Endothelial cell of umbilical vein (primary cell): Measurements from ENCODE around the gene KCNMA1. TPM values are rescaled to one million over a fixed set of nuclear protein-coding genes. Genes with fewer than 3 reads are reported as not detected.
A peak's percentile ranks its signal among the peaks of the same experiment; 100 is the strongest.

ENCODE experiments used
- BruUV-seq: library from RNA; stranded (reverse); fragments of 400-500 nt; replicated peaks from 2 replicates; lab custom pipeline; 2021; lab: Mats Ljungman, UMichigan
- CTCF ChIA-PET: fragments of 300-600, 350-600 bp; sonication (Branson Sonifier 250); formaldehyde crosslinking; loops from one replicate; lab custom pipeline; 2021; ENCODE audit warnings: antibody characterized with exemption, inconsistent platforms; lab: Charles Lee
- POLR2A ChIA-PET: fragments of 300-600, 350-600 bp; sonication (Branson Sonifier 250); formaldehyde crosslinking; loops from one replicate; lab custom pipeline; 2021; ENCODE audit warnings: antibody characterized with exemption, inconsistent platforms; lab: Charles Lee
- DNase-seq: peaks from one replicate; pipeline ENCODE4 v3.0.0-alpha.2; 2011; ENCODE audit warnings: low read depth, low spot score
- FAIRE-seq: peaks from 2 replicates; lab custom pipeline; 2011; peaks lifted over from hg19 to GRCh38; lab: Jason Lieb, UNC
- H2AFZ ChIP-seq: 2 replicates; pipeline ENCODE4 v1.6.0; 2012; ENCODE audit warnings: low read depth, low read length, control low read depth, inconsistent platforms
- H3K27ac ChIP-seq: 2 replicates; pipeline ENCODE4 v1.5.1; 2011; ENCODE audit warnings: low read depth, mild to moderate bottlenecking, control low read depth, low read length, moderate library complexity; ENCODE audit not compliant: insufficient read depth
- H3K27me3 ChIP-seq, 2 experiments: 2 replicates each; pipeline versions ENCODE4 v1.6.0 to v1.6.1; 2011; ENCODE audit warnings: low read length in 2 of 2, mixed read lengths in 1 of 2; ENCODE audit not compliant: control insufficient read depth in 2 of 2, insufficient read depth in 2 of 2
- H3K36me3 ChIP-seq, 2 experiments: 2 replicates in 1 of 2; 3 replicates in 1 of 2; pipeline ENCODE4 v1.5.1; 2011; ENCODE audit warnings: low read length in 2 of 2, mild to moderate bottlenecking in 1 of 2, moderate library complexity in 1 of 2; ENCODE audit not compliant: control insufficient read depth in 2 of 2, insufficient read depth in 2 of 2; ENCODE audit errors: extremely low read depth in 1 of 2
- H3K4me1 ChIP-seq: 3 replicates; pipeline ENCODE4 v1.5.1; 2011; ENCODE audit warnings: mild to moderate bottlenecking, low read length; ENCODE audit not compliant: control insufficient read depth, insufficient read depth; ENCODE audit errors: extremely low read depth
- H3K4me2 ChIP-seq: 2 replicates; pipeline ENCODE4 v1.6.1; 2011; ENCODE audit warnings: low read length, control low read depth, mixed read lengths; ENCODE audit not compliant: insufficient read depth
- H3K4me3 ChIP-seq, 3 experiments: fragments of 200-600 bp in 1 of 3; sonication (generic), shearing (Covaris generic) in 1 of 3; replicated peaks in 1 of 3; 2 replicates each; pipeline ENCODE4 v1.5.1; 2011 to 2016; ENCODE audit warnings: control low read depth in 3 of 3, low read length in 3 of 3, mild to moderate bottlenecking in 2 of 3, inconsistent platforms in 1 of 3, low read depth in 1 of 3, moderate library complexity in 1 of 3; ENCODE audit not compliant: insufficient read depth in 1 of 3
- H3K79me2 ChIP-seq: 2 replicates; pipeline ENCODE4 v1.6.0; 2012; ENCODE audit warnings: low read length, inconsistent platforms; ENCODE audit not compliant: control insufficient read depth, insufficient read depth
- H3K9ac ChIP-seq: replicated peaks from 2 replicates; pipeline ENCODE3; 2011; ENCODE audit warnings: low read length, control low read depth; ENCODE audit not compliant: insufficient read depth; ENCODE audit errors: extremely low read depth
- H3K9me1 ChIP-seq: replicated peaks from 3 replicates; pipeline ENCODE4 v1.6.0; 2011; ENCODE audit warnings: mild to moderate bottlenecking, low read length; ENCODE audit not compliant: control insufficient read depth, insufficient read depth; ENCODE audit errors: extremely low read depth
- H3K9me3 ChIP-seq: replicated peaks from 2 replicates; pipeline ENCODE4 v1.5.1; 2012; ENCODE audit warnings: low read length, inconsistent platforms; ENCODE audit not compliant: control insufficient read depth, insufficient read depth
- H4K20me1 ChIP-seq: replicated peaks from 2 replicates; pipeline ENCODE3; 2011; ENCODE audit warnings: mild to moderate bottlenecking, low read length; ENCODE audit not compliant: control insufficient read depth, insufficient read depth; ENCODE audit errors: extremely low read depth
- EZH2 ChIP-seq: IDR thresholded peaks from 2 replicates; pipeline ENCODE4 v1.6.1; 2012; ENCODE audit warnings: borderline replicate concordance, low read depth, mild to moderate bottlenecking, moderate library complexity, low read length, inconsistent platforms; ENCODE audit not compliant: severe bottlenecking
- FOS ChIP-seq: IDR thresholded peaks from 2 replicates; pipeline ENCODE4 v1.6.1; 2011; ENCODE audit warnings: mild to moderate bottlenecking, low read length, moderate library complexity, borderline replicate concordance; ENCODE audit not compliant: insufficient read depth
- GATA2 ChIP-seq: IDR thresholded peaks from 2 replicates; pipeline ENCODE4 v1.7.0; 2011; ENCODE audit warnings: low read depth, mild to moderate bottlenecking, moderate library complexity, mixed read lengths, low read length; ENCODE audit not compliant: insufficient read length, insufficient read depth
- JUN ChIP-seq: IDR thresholded peaks from 2 replicates; pipeline ENCODE4 v1.6.1; 2011; ENCODE audit warnings: borderline replicate concordance, low read depth; ENCODE audit not compliant: insufficient read length, insufficient read depth
- MYC ChIP-seq: IDR thresholded peaks from one replicate; pipeline ENCODE4 v1.6.1; 2011; ENCODE audit warnings: mild to moderate bottlenecking, low read depth, low read length
- POLR2A ChIP-seq: IDR thresholded peaks from 2 replicates; pipeline ENCODE4 v1.6.1; 2012; ENCODE audit warnings: low read depth, mild to moderate bottlenecking, control low read depth, low read length
- POLR2AphosphoS5 ChIP-seq: IDR thresholded peaks from 2 replicates; pipeline ENCODE4 v1.6.1; 2012; ENCODE audit warnings: low read depth, mild to moderate bottlenecking, control low read depth, low read length, moderate library complexity; ENCODE audit not compliant: insufficient read depth
- dilution Hi-C: fragments of 300-500 bp; cut with MboI; formaldehyde crosslinking; loops from one replicate; pipeline ENCODE4 v1.15.0; 2019; ENCODE audit warnings: low sequenced_read_pairs; ENCODE audit not compliant: extremely low pct_ligation_motif_present
- intact Hi-C: fragments of 100-400 bp; cut with micrococcal nuclease; formaldehyde crosslinking; loops from one replicate; pipeline ENCODE4 v1.10.0; 2022
- polyA plus RNA-seq, 4 experiments: library from polyadenylated mRNA; depleted of rRNA in 3 of 4; stranded (reverse) in 3 of 4; unstranded in 1 of 4; fragments of >200 nt; gene quantifications; 2 replicates each; pipeline versions ENCODE4 v1.2.1 to v1.2.3, GENCODE V29; 2011 to 2012; ENCODE audit warnings: missing spikeins in 1 of 4
- total RNA-seq: library from RNA; stranded (reverse); gene quantifications from 2 replicates; pipeline ENCODE4 v1.2.3, GENCODE V29; 2021
- TF ChIP-seq, protein P1 (sequence below), 2 donors: IDR thresholded peaks; 1 replicate in 1 of 2; 2 replicates in 1 of 2; pipeline ENCODE4 v1.5.1; 2011; ENCODE audit warnings: low read length in 2 of 2, mild to moderate bottlenecking in 2 of 2, moderate library complexity in 2 of 2, control low read depth in 1 of 2, inconsistent platforms in 1 of 2, low read depth in 1 of 2; ENCODE audit not compliant: insufficient read depth in 1 of 2; ENCODE audit errors: extremely low read depth in 1 of 2
- TF ChIP-seq, protein P2 (sequence below): IDR thresholded peaks from 2 replicates; pipeline ENCODE4 v1.6.1; 2011; ENCODE audit not compliant: insufficient read depth, insufficient read length

The KCNMA1 gene
- total and polyA plus RNA-seq, 2 donors (not counting 3 experiments of a cell fraction or from before 2014, with no cell fraction given) = 0.10 to 0.82 TPM

DNA sequence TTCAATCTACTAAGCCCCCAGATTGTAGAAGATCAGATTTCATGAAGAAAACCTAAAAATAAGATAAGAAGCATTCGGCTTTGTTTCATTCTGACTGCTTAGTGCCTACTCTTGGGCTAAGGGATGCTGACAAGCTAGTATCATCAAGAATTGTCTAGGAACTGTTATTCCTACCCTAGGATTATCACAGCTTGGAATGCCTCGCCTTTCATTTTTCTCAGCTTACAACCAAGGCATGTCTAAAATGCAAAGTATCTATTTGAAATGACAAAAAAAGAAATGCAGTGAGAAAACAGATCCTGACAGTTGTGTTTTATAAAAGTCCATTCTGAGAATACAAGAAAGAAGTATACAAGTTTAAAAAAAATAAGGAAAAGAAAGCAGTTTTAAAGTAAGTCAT, 441.0 kb downstream of the KCNMA1 start:
- Histone ChIP-seq H3K9ac (no peak overlapping the region), H3K27me3 (peaks cover 2 to 3% of the 10 kb centered on the region in 2 experiments), H4K20me1 (no peaks in the 10 kb centered on the region), H3K9me1 (no peaks in the 10 kb centered on the region), H3K4me3 (no peak overlapping the region), H2AFZ (no peak overlapping the region), H3K36me3 (no peaks in the 10 kb centered on the region), H3K27ac (no peak overlapping the region), H3K79me2 (no peaks in the 10 kb centered on the region), H3K4me2 (no peak overlapping the region), H3K9me3 (no peaks in the 10 kb centered on the region), H3K4me1 (no peaks in the 10 kb centered on the region)
- ChIA-PET CTCF (interaction anchor here (1.0 to 2.1 kb wide), 4 partner anchors 9 to 514 kb away, joined by 3 to 12 read pairs (median 4); no protein-coding TSS in a partner anchor), POLR2A (no interaction called here)
- intact Hi-C loops (no loop called here), dilution Hi-C loops (no loop called here)
- no peak for TF ChIP-seq POLR2AphosphoS5
- TF ChIP-seq GATA2 = no peak
- TF ChIP-seq EZH2 = no peak
- TF ChIP-seq JUN = no peak
- TF ChIP-seq MYC = no peak
- FAIRE-seq = no peak
- no peak for DNase-seq
- no TSS peak for BruUV-seq

DNA sequence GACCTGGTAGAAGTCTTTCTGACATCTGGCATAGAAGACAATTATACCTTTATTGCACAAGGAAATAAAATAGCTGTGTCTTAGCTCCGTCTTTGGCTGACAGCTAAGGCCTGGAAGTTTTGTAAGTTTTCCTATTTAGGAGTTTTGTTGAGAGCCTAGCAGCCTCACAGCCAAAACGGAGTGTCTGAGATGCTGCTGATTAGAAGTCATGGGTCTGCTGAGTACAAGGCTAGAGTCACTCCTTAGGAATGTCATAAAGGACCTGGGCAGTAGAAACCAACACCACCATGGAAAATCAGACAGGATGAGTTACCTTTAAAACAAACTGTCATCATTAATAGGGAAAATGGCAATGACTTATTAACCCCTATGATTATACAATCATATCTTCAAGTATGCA, 442.5 kb downstream of the KCNMA1 start:
- POLR2A ChIA-PET = no interaction called here
- H3K4me3 ChIP-seq = no peak overlapping the region
- no peaks in the 10 kb centered on the region for H3K79me2 ChIP-seq
- H3K36me3 ChIP-seq = no peaks in the 10 kb centered on the region
- no peaks in the 10 kb centered on the region for H4K20me1 ChIP-seq
- intact Hi-C loops (no loop called here), dilution Hi-C loops (no loop called here)
- H3K9me3 ChIP-seq = no peaks in the 10 kb centered on the region
- CTCF ChIA-PET = interaction anchor here (0.9 to 2.1 kb wide), 6 partner anchors 10 to 516 kb away, joined by 3 to 12 read pairs (median 4); no protein-coding TSS in a partner anchor
- no peak overlapping the region for H3K4me2 ChIP-seq
- H2AFZ ChIP-seq = no peak overlapping the region
- no TSS peak for BruUV-seq
- no peaks in the 10 kb centered on the region for H3K9me1 ChIP-seq
- H3K27ac ChIP-seq = no peak overlapping the region
- DNase-seq (no peak), FAIRE-seq (no peak)
- H3K27me3 ChIP-seq = peaks cover 2 to 3% of the 10 kb centered on the region in 2 experiments
- TF ChIP-seq POLR2A (no peak), GATA2 (peak; percentile 74), FOS (peak; percentile 57), EZH2 (no peak), POLR2AphosphoS5 (no peak), JUN (no peak), MYC (no peak)
- TF ChIP-seq, protein P1, sequence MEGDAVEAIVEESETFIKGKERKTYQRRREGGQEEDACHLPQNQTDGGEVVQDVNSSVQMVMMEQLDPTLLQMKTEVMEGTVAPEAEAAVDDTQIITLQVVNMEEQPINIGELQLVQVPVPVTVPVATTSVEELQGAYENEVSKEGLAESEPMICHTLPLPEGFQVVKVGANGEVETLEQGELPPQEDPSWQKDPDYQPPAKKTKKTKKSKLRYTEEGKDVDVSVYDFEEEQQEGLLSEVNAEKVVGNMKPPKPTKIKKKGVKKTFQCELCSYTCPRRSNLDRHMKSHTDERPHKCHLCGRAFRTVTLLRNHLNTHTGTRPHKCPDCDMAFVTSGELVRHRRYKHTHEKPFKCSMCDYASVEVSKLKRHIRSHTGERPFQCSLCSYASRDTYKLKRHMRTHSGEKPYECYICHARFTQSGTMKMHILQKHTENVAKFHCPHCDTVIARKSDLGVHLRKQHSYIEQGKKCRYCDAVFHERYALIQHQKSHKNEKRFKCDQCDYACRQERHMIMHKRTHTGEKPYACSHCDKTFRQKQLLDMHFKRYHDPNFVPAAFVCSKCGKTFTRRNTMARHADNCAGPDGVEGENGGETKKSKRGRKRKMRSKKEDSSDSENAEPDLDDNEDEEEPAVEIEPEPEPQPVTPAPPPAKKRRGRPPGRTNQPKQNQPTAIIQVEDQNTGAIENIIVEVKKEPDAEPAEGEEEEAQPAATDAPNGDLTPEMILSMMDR (IDR thresholded peaks at IDR 0.05; ENCODE audit: extremely low read depth in 1 of 2, insufficient read depth in 1 of 2, low read depth in 1 of 2, low read length in 2 of 2) = no peak
- TF ChIP-seq, protein P2, sequence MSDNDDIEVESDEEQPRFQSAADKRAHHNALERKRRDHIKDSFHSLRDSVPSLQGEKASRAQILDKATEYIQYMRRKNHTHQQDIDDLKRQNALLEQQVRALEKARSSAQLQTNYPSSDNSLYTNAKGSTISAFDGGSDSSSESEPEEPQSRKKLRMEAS = no peak
- H3K4me1 ChIP-seq = no peaks in the 10 kb centered on the region
- no peak overlapping the region for H3K9ac ChIP-seq
